AG09319 (cell line): ENCODE data around the gene CTRB2.

Experiments
- DNase-seq: peaks from one replicate; pipeline ENCODE4 v3.0.0-alpha.2; 2010; ENCODE audit warnings: low read depth; ENCODE audit errors: extremely low read depth
- TF ChIP-seq, protein P1 (sequence below): IDR thresholded peaks from 2 replicates; pipeline ENCODE4 v1.5.1; 2011; ENCODE audit warnings: low read depth, mild to moderate bottlenecking, inconsistent platforms, low read length, moderate library complexity

Gene CTRB2

DNA sequence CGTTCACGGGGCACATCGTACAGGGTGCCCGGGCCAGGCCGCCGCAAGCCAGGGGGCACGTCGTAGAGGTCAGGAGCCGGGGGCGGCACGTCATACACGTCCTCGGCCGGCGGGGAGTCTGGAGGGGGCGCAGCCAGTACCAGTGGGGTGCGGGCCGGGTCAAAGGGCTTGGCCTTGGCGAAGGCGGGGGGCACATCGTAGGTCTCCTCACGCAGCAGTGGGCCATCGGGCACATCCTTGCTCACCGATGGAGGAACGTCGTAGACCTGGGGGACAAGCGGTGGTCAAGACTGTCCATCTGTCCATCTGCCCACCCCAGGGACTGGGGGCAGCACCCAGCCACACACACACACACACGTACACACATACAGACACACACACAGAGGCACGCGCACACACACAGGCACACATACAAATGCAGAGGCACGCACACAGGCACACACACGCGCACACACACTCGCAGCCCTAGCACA, 28.8 kb upstream of the CTRB2 start:
- TF ChIP-seq, protein P1, sequence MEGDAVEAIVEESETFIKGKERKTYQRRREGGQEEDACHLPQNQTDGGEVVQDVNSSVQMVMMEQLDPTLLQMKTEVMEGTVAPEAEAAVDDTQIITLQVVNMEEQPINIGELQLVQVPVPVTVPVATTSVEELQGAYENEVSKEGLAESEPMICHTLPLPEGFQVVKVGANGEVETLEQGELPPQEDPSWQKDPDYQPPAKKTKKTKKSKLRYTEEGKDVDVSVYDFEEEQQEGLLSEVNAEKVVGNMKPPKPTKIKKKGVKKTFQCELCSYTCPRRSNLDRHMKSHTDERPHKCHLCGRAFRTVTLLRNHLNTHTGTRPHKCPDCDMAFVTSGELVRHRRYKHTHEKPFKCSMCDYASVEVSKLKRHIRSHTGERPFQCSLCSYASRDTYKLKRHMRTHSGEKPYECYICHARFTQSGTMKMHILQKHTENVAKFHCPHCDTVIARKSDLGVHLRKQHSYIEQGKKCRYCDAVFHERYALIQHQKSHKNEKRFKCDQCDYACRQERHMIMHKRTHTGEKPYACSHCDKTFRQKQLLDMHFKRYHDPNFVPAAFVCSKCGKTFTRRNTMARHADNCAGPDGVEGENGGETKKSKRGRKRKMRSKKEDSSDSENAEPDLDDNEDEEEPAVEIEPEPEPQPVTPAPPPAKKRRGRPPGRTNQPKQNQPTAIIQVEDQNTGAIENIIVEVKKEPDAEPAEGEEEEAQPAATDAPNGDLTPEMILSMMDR, result no peak
- DNase-seq, result no peak

DNA sequence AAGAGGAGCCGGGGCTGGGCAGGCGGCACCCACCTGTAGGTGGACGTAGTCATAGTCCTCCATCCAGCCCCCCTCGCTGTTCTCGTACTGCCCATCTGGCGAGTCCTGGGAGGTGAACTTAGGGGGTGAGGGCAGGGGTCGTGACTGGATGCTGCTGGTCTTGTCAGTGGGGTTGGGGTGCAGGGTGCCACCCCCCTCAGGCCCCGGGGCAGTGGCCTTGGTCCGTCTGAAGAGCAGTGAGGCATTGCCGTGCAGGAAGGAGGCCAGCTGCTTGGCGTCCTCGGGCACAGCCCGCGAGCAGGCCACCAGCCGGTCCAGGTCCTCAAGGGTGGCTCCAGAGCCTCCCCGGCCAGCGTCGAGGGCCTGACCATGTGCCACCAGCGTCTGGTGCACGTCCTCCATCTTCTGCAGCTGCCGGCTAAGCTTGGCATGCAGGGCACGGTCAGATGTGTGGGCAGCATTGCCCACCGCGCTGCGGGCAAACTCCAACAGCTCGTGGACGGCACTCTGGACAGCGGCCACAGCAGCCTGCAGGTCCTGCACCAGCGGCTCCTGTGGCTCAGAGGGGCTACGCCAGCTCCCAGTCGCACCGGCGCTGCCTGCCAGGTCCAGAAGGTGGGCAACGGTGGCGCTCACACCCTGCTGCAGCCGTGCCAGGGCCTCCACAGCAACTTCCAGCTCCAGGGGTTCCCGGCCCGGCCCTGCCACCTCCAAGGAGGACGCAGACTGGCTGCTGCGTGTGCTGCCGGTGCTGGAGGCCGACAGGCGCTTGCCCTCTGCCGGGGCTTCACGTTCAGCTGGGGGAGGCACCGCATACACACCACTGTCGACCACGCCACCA, 28.1 kb upstream of the CTRB2 start:
- TF ChIP-seq, protein P1, result no peak
- no peak for DNase-seq

DNA sequence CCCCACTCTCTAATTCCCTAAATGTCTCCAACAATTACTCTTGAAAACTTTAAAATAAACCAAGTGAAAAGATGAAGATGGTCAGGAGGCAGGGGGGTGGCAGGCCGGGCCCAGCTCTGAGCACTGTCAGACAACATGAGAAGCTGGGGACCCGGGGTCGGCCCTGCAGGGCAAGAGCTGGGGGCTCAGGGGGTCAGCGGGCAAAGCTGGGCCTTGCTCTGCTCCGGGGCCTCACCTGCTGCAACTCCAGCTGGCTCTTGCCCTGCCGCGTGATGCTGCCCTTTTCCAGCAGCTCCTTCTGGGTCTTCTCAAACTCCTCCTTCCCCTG, 26.6 kb upstream of the CTRB2 start:
- TF ChIP-seq, protein P1, result no peak
- DNase-seq, result no peak

DNA sequence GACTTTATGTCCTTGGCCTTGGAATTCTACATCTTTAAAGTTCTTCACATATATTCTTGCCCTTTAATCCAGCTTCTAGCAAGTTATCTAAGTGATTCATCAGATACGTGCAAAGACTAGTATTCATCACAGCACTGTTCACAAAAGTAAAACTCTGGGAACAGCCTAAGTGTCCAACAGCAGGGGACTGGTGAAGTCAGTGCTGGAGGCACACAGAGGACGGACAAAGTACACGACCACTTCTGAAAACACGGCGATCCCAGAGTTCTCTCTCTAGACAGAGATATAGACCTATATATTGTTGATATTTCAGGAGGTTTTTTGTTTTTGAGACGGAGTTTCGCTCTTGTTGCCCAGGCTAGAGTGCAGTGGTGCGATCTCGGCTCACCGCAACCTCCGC, 24.6 kb upstream of the CTRB2 start:
- DNase-seq, result no peak
- TF ChIP-seq, protein P1, result no peak

DNA sequence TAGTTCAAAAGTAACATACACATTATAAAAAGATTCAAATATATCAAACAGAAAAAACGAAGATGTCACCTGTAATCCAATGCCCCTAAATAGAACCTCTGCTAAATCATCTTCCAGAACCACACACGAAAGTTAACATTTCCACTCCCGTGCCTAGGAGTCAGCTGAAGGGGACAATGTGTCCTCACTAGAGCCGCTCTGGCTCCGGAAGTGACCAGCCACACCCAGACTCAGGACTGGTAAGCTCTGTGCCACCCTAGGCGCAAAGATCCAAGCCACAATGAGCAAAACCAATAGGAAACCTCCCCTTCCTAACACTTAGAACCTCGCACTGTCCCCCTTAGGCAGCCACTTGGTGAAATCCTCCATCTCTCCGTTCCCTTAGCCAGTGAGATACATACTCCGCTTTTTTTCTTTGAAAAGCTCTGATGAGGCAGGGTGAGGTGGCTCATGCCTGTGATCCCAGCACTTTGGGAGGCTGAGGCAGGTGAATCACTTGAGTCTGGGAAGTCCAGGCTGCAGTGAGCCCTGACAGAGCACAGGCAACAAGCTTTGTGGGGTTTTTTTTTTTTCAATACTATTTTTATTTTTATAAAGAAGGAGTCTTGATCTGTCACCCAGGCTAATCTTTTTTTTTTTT, 23.6 kb upstream of the CTRB2 start:
- TF ChIP-seq, protein P1, result no peak
- DNase-seq, result no peak

DNA sequence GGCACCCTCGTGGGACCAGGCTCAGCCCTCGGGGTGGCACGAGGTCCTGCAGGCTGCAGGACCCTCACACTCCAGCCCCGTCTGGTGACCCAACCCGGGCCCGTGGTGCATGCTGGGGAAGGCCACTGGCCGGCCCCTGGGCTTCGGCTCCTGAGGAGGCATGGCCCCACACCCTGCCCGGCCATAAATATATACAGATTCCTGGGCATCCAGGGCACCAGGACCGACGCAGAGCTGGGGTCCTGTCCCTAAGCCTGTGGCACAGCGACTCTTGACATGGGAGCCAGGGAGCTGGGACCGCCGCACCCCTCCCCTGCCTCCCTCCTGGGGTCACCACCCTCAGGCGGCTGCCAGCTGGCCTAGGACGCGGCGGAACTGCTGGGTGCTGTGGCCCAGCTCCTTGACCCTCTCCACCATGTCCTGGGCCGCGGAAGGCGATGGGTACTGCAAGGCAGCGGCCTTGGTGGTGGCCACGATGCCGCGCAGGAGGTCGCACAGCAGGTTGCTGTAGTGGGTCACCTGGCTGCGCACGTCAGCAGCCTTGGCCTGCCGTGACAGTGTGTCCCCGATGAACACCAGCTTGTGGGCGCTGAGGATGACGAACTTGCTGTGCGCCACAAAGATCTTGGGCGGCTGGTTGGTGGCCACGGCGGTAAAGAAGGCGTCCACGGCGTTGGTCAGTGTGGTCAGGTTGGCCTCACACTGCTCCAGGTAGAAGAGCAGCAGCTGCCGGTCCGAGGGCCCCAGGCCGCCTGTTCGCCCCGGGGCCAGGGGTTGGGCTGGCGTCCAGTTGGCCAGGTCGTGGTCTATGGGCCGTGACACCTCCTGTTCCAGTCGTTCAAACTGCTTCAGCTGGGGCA, 22.4 kb upstream of the CTRB2 start:
- no peak for DNase-seq
- TF ChIP-seq, protein P1, result no peak
